OCI-LY7 (cell line): ENCODE measurements around the gene WDR18.

Experiments used
- CTCF ChIP-seq: fragments of 200-600 bp; sonication (generic); conservative IDR thresholded peaks from 2 replicates; pipeline ENCODE4 v1.5.1; 2014; ENCODE audit warnings: mild to moderate bottlenecking, antibody characterized with exemption, low read length, moderate library complexity, mixed read lengths
- EZH2phosphoT487 ChIP-seq: fragments of 200-600 bp; sonication (generic); IDR thresholded peaks from 2 replicates; pipeline ENCODE4 v1.6.1; 2018; ENCODE audit warnings: low read depth, borderline replicate concordance, mild to moderate bottlenecking, mixed run types, antibody characterized with exemption, low read length, moderate library complexity, mixed read lengths

- TF ChIP-seq CTCF = no peak
- TF ChIP-seq EZH2phosphoT487 = no peak
Measured at GRCh38 chr19:950352-951066, 33.6 kb upstream of the WDR18 start.
